GM18507 (cell line): ENCODE data around the gene BCKDK.
"Not testable (repeated sequence)": the region's sequence is repeated elsewhere in the genome, so short reads cannot be mapped to it uniquely, and the experiment has no call there.

Source experiments
- DNase-seq: peaks from one replicate; pipeline ENCODE4 v3.0.0; 2011; ENCODE audit warnings: low read depth; ENCODE audit not compliant: insufficient read length; ENCODE audit errors: extremely low spot score
- FAIRE-seq: peaks from 2 replicates; lab custom pipeline; 2011; peaks lifted over from hg19 to GRCh38; lab: Jason Lieb, UNC

Gene BCKDK

GRCh38 chr16:31093132-31093703 is 15.0 kb upstream of the BCKDK start:
- no peak for FAIRE-seq
- no peak for DNase-seq

GRCh38 chr16:31094088-31094423 is 14.1 kb upstream of the BCKDK start:
- no peak for FAIRE-seq
- DNase-seq = no peak

- FAIRE-seq = peak; percentile 92
- peak; percentile 78 for DNase-seq
Measured at GRCh38 chr16:31094424-31095120, 13.6 kb upstream of the BCKDK start, which contains the start of gene VKORC1. Gene VKORC1 (minus strand): TSS chr16:31094797. CDS start chr16:31094729, 68 bp downstream.

- DNase-seq (no peak), FAIRE-seq (no peak)
Measured at GRCh38 chr16:31099860-31100638, 8.1 kb upstream of the BCKDK start.

GRCh38 chr16:31100876-31101641 is 7.1 kb upstream of the BCKDK start:
- not testable (repeated sequence) for DNase-seq, FAIRE-seq

- FAIRE-seq = peak; percentile 70
- DNase-seq = peak; percentile 64
Measured at GRCh38 chr16:31105677-31106213, 2.4 kb upstream of the BCKDK start.

- DNase-seq (no peak), FAIRE-seq (no peak)
Measured at GRCh38 chr16:31106509-31107464, 1.4 kb upstream of the BCKDK start.

GRCh38 chr16:31107465-31107867 is 720 bp upstream of the BCKDK start:
- no peak for DNase-seq
- FAIRE-seq = peak; percentile 76

- no peak for FAIRE-seq
- DNase-seq = no peak
Measured at GRCh38 chr16:31108794-31109558, 790 bp downstream of the BCKDK start.

- no peak for DNase-seq
- FAIRE-seq = no peak
Measured at GRCh38 chr16:31109622-31110021, 1.4 kb downstream of the BCKDK start.

GRCh38 chr16:31110106-31111034 is 2.2 kb downstream of the BCKDK start:
- FAIRE-seq = no peak
- no peak for DNase-seq

GRCh38 chr16:31111881-31112466 is 3.8 kb downstream of the BCKDK start:
- FAIRE-seq = no peak

GRCh38 chr16:31112711-31113110 is 4.5 kb downstream of the BCKDK start:
- DNase-seq (no peak), FAIRE-seq (no peak)

More at GRCh38 chr16:31111881-31112466, 3.8 kb downstream of the BCKDK start:
- DNase-seq = no peak

GRCh38 chr16:31113121-31114120 is 5.2 kb downstream of the BCKDK start:
- peak; percentile 90 for FAIRE-seq
- DNase-seq = no peak

GRCh38 chr16:31114468-31114867 is 6.3 kb downstream of the BCKDK start:
- FAIRE-seq = no peak
- DNase-seq = no peak
